ENCODE results near the gene NT5DC1.

Gene NT5DC1

GRCh38 chr6:116217069-116217468 lies 116.4 kb downstream of the NT5DC1 start:
- in situ Hi-C loops (cut with MboI; ENCODE audit: low pct_unique_long_range_greater_than_20kb, low sequenced_read_pairs, unreplicated experiment) = no loop called here
- no peak for DNase-seq (ENCODE audit: low spot score)
- TF ChIP-seq, protein P1, sequence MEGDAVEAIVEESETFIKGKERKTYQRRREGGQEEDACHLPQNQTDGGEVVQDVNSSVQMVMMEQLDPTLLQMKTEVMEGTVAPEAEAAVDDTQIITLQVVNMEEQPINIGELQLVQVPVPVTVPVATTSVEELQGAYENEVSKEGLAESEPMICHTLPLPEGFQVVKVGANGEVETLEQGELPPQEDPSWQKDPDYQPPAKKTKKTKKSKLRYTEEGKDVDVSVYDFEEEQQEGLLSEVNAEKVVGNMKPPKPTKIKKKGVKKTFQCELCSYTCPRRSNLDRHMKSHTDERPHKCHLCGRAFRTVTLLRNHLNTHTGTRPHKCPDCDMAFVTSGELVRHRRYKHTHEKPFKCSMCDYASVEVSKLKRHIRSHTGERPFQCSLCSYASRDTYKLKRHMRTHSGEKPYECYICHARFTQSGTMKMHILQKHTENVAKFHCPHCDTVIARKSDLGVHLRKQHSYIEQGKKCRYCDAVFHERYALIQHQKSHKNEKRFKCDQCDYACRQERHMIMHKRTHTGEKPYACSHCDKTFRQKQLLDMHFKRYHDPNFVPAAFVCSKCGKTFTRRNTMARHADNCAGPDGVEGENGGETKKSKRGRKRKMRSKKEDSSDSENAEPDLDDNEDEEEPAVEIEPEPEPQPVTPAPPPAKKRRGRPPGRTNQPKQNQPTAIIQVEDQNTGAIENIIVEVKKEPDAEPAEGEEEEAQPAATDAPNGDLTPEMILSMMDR (IDR thresholded peaks at IDR 0.05; ENCODE audit: extremely low read depth, insufficient read depth, missing control alignments) = peak; percentile 51

- TF ChIP-seq, protein P1 (IDR thresholded peaks at IDR 0.05; ENCODE audit: extremely low read depth, insufficient read depth, missing control alignments) = peak; percentile 34
- no peak for DNase-seq (ENCODE audit: low spot score)
- in situ Hi-C loops (cut with MboI; ENCODE audit: low pct_unique_long_range_greater_than_20kb, low sequenced_read_pairs, unreplicated experiment) = no loop called here
Observed at GRCh38 chr6:116218172-116218633, 117.5 kb downstream of the NT5DC1 start.

DNA sequence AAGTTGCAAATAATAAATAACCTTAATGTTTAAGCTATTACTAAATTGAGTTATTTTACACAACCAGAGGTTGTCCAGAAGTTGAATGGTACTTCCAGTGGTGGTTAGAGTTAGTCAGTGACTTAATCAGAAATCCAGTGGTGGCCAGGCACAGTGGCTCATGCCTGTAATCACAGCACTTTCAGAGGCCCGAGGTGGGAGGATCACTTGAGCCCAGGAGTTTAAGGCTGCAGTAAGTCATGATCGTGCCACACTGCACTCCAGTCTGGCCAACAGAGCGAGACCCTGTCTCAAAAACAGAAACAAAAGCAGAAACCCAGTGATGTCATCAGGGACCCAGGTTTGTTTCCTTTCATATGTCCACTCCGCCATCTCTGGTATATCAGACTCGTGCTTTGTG lies 118.2 kb downstream of the NT5DC1 start:
- TF ChIP-seq, protein P1 (IDR thresholded peaks at IDR 0.05; ENCODE audit: extremely low read depth, insufficient read depth, missing control alignments) = no peak
- DNase-seq (ENCODE audit: low spot score) = no peak
- in situ Hi-C loops (cut with MboI; ENCODE audit: low pct_unique_long_range_greater_than_20kb, low sequenced_read_pairs, unreplicated experiment) = no loop called here

DNA sequence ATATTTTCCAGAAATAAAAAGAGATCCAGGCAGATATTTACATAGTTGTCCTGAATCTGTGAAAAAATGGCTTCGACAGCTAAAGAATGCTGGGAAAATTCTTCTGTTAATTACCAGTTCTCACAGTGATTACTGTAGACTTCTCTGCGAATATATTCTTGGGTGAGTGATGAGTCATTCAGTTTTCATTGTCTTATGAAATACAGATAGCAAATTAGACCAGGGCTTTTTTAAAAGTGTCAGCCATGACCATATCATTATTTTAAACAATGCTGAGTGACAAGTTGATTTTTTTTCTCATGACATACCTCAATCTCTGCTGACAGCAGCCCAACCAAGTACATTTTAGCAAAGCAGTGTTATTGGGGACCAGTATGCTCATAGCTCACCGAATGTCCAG lies 120.4 kb downstream of the NT5DC1 start:
- in situ Hi-C loops (cut with MboI; ENCODE audit: low pct_unique_long_range_greater_than_20kb, low sequenced_read_pairs, unreplicated experiment) = no loop called here
- no peak for DNase-seq (ENCODE audit: low spot score)
- TF ChIP-seq, protein P1 (IDR thresholded peaks at IDR 0.05; ENCODE audit: extremely low read depth, insufficient read depth, missing control alignments) = no peak

GRCh38 chr6:116221911-116222310 lies 121.3 kb downstream of the NT5DC1 start:
- TF ChIP-seq, protein P1 (IDR thresholded peaks at IDR 0.05; ENCODE audit: extremely low read depth, insufficient read depth, missing control alignments) = no peak
- in situ Hi-C loops (cut with MboI; ENCODE audit: low pct_unique_long_range_greater_than_20kb, low sequenced_read_pairs, unreplicated experiment) = no loop called here
- DNase-seq (ENCODE audit: low spot score) = no peak

DNA sequence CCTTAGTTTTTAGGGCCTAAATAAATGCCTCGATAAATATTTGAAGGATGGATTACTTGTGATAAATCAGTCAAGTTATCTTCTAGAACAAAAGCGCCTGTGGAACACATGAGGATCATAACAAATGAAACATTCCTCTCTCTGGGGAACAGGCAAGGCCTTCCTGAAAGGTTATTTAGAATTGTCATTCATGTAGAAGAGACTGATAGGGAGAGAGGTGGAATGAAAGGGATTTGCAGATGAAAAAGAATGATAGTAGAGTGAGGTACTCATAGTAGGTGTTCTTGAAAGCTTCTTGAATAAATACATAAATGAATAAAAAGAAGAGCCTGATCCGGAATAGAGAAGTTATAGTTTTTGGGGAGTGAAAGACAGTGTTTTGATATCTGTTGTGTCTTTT lies 122.7 kb downstream of the NT5DC1 start:
- in situ Hi-C loops (cut with MboI; ENCODE audit: low pct_unique_long_range_greater_than_20kb, low sequenced_read_pairs, unreplicated experiment) = no loop called here
- DNase-seq (ENCODE audit: low spot score) = no peak
- TF ChIP-seq, protein P1 (IDR thresholded peaks at IDR 0.05; ENCODE audit: extremely low read depth, insufficient read depth, missing control alignments) = no peak
